Caco-2 (cell line): ENCODE measurements around the gene MORN1. TPM values are rescaled to one million over a fixed set of nuclear protein-coding genes. Genes with fewer than 3 reads are reported as not detected.

Experiments used
- BruUV-seq: library from RNA; stranded (reverse); fragments of 400-500 nt; replicated peaks from 2 replicates; lab custom pipeline; 2021; lab: Mats Ljungman, UMichigan
- CTCF ChIA-PET: fragments of 300-600 bp; sonication (Branson Sonifier 250); formaldehyde crosslinking; loops from one replicate; lab custom pipeline; 2022; ENCODE audit warnings: antibody characterized with exemption; lab: Charles Lee
- POLR2A ChIA-PET: fragments of 300-600 bp; sonication (Branson Sonifier 250); formaldehyde crosslinking; loops from one replicate; lab custom pipeline; 2022; ENCODE audit warnings: antibody characterized with exemption; lab: Charles Lee
- DNase-seq, 2 experiments: peaks; one replicate each; pipeline versions ENCODE4 v3.0.0 to v3.0.0-alpha.2; 2020 to 2022
- H3K27me3 ChIP-seq: replicated peaks from 2 replicates; pipeline ENCODE4 v1.6.0; 2011; ENCODE audit warnings: low read length; ENCODE audit not compliant: control insufficient read depth, insufficient read depth
- H3K36me3 ChIP-seq: 2 replicates; pipeline ENCODE4 v1.5.1; 2011; ENCODE audit warnings: low read length; ENCODE audit not compliant: control insufficient read depth, insufficient read depth
- H3K4me1 ChIP-seq: fragments of 250-450 bp; sonication (Bioruptor Pico); 2 replicates; pipeline ENCODE4 v1.5.1; 2020; ENCODE audit warnings: mild to moderate bottlenecking
- H3K4me3 ChIP-seq: 2 replicates; pipeline ENCODE4 v1.5.1; 2011; ENCODE audit warnings: low read depth, mild to moderate bottlenecking, control low read depth, low read length
- H3K9me3 ChIP-seq: fragments of 250-450 bp; sonication (Bioruptor Pico); 2 replicates; pipeline ENCODE4 v1.5.1; 2020; ENCODE audit warnings: mild to moderate bottlenecking, moderate library complexity
- H3K27ac Mint-ChIP-seq: one replicate; pipeline ENCODE4 v1.8.0; 2022; ENCODE audit warnings: mixed read lengths; ENCODE audit not compliant: unreplicated experiment
- H3K27me3 Mint-ChIP-seq: one replicate; pipeline ENCODE4 v1.8.0; 2022; ENCODE audit warnings: mixed read lengths; ENCODE audit not compliant: insufficient read depth, unreplicated experiment
- H3K36me3 Mint-ChIP-seq: one replicate; pipeline ENCODE4 v1.8.0; 2022; ENCODE audit warnings: mild to moderate bottlenecking, mixed read lengths; ENCODE audit not compliant: insufficient read depth, unreplicated experiment
- H3K4me1 Mint-ChIP-seq: one replicate; pipeline ENCODE4 v1.8.0; 2022; ENCODE audit warnings: low read depth, mixed read lengths; ENCODE audit not compliant: unreplicated experiment
- H3K4me3 Mint-ChIP-seq: one replicate; pipeline ENCODE4 v1.8.0; 2022; ENCODE audit warnings: mild to moderate bottlenecking, moderate library complexity, mixed read lengths; ENCODE audit not compliant: unreplicated experiment
- H3K9me3 Mint-ChIP-seq: one replicate; pipeline ENCODE4 v1.8.0; 2022; ENCODE audit warnings: mixed read lengths; ENCODE audit not compliant: unreplicated experiment
- CTCF ChIP-seq, 2 experiments: fragments of 200-600 bp in 1 of 2; IDR thresholded peaks; 1 replicate in 1 of 2; 2 replicates in 1 of 2; pipeline versions ENCODE4 v1.5.1 to v1.8.0; 2011 to 2022; ENCODE audit warnings: antibody characterized with exemption in 1 of 2, control low read depth in 1 of 2, inconsistent platforms in 1 of 2, low read depth in 1 of 2, low read length in 1 of 2, mild to moderate bottlenecking in 1 of 2, moderate library complexity in 1 of 2; ENCODE audit not compliant: insufficient read depth in 1 of 2, severe bottlenecking in 1 of 2, unreplicated experiment in 1 of 2
- intact Hi-C: fragments of 100-400 bp; cut with micrococcal nuclease; formaldehyde crosslinking; loops from one replicate; pipeline ENCODE4 v1.10.0; 2022; ENCODE audit not compliant: unreplicated experiment
- total RNA-seq: library from RNA; stranded (reverse); gene quantifications from 2 replicates; pipeline ENCODE4 v1.2.3, GENCODE V29; 2022

MORN1 gene
- total RNA-seq, 1 experiment from 2014 or later: 8.6 TPM

GRCh38 chr1:2360588-2361364, 30.6 kb downstream of the MORN1 start:
- Mint-ChIP-seq H3K27ac (no peak overlapping the region), H3K36me3 (no peaks in the 10 kb centered on the region), H3K27me3 (no peaks in the 10 kb centered on the region), H3K9me3 (peaks cover 20% of the 10 kb centered on the region), H3K4me3 (no peak overlapping the region), H3K4me1 (no peaks in the 10 kb centered on the region)
- H3K9me3 ChIP-seq: no peaks in the 10 kb centered on the region
- H3K4me1 ChIP-seq: no peaks in the 10 kb centered on the region
- no peak overlapping the region for H3K4me3 ChIP-seq
- no peak for DNase-seq
- no peaks in the 10 kb centered on the region for H3K27me3 ChIP-seq
- no peaks in the 10 kb centered on the region for H3K36me3 ChIP-seq
- TF ChIP-seq CTCF (IDR thresholded peaks at IDR 0.05; ENCODE audit: insufficient read depth in 1 of 2, low read depth in 1 of 2, low read length in 1 of 2, severe bottlenecking in 1 of 2, unreplicated experiment in 1 of 2): no peak
- no TSS peak for BruUV-seq
- intact Hi-C loops: no loop called here
- ChIA-PET CTCF (no interaction called here), POLR2A (no interaction called here)

DNA sequence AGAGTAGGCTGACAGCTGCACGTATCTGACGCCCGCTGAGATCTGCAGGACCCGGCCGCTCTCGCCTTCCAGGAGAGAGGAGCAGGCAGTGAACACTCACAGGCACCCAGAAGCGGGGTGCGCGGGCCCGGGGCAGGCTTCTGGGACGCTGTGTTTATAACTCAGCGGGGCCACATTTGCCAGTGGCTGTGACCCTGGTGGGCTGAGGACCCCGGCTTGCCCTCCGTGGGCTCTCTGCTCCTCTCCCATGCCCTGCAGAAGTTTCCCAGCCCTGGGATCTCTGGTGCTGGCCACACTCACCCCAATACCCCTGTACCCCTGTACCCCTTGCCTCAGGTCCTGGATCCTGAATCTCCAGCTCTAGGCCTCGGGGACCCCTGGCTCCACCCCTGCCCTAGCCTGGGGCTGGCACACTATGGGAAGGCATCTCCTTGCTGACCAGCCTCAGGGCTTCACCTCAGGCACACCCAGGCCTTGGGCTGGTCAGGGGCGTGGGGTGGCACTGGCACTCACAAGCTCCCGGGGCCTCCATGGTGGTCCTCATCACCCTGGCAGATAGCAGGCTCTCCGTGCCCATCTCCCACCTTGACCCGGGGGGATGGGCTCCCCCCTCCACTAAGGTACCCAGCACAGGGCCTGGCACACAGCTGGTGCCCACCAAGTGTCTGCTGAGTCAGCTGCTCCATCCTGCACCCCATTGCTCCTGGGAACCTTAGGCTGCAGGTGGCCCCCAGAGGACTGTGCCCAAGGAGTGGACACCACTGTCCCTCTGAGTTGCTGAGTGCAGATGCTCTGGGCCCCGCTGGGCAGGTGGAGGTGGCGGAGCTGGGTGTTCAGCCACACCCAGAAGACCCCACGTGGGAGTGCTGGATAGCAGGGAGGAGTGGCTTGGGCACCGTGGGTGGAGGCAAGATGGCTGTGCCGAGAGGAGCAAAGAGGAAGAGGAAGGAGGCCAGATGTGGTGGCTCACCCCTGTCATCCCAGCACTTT, 32.4 kb downstream of the MORN1 start:
- peaks cover 16% of the 10 kb centered on the region for H3K9me3 Mint-ChIP-seq
- Histone ChIP-seq H3K9me3 (no peaks in the 10 kb centered on the region), H3K27me3 (no peaks in the 10 kb centered on the region), H3K36me3 (no peaks in the 10 kb centered on the region), H3K4me3 (no peak overlapping the region), H3K4me1 (no peaks in the 10 kb centered on the region)
- CTCF ChIA-PET: no interaction called here
- no peak overlapping the region for H3K27ac Mint-ChIP-seq
- no peak overlapping the region for H3K4me3 Mint-ChIP-seq
- no TSS peak for BruUV-seq
- intact Hi-C loops: no loop called here
- H3K4me1 Mint-ChIP-seq: no peaks in the 10 kb centered on the region
- H3K27me3 Mint-ChIP-seq: no peaks in the 10 kb centered on the region
- POLR2A ChIA-PET: no interaction called here
- H3K36me3 Mint-ChIP-seq: no peaks in the 10 kb centered on the region
- no peak for TF ChIP-seq CTCF (IDR thresholded peaks at IDR 0.05; ENCODE audit: insufficient read depth in 1 of 2, low read depth in 1 of 2, low read length in 1 of 2, severe bottlenecking in 1 of 2, unreplicated experiment in 1 of 2)
- DNase-seq: no peak

GRCh38 chr1:2358072-2358471, 33.3 kb downstream of the MORN1 start:
- ChIA-PET POLR2A (no interaction called here), CTCF (no interaction called here)
- H3K4me1 Mint-ChIP-seq: no peaks in the 10 kb centered on the region
- intact Hi-C loops: no loop called here
- Histone ChIP-seq H3K4me1 (no peaks in the 10 kb centered on the region), H3K9me3 (no peaks in the 10 kb centered on the region), H3K4me3 (no peak overlapping the region), H3K36me3 (no peaks in the 10 kb centered on the region), H3K27me3 (no peaks in the 10 kb centered on the region)
- H3K4me3 Mint-ChIP-seq: no peak overlapping the region
- no peaks in the 10 kb centered on the region for H3K36me3 Mint-ChIP-seq
- no peak for TF ChIP-seq CTCF (IDR thresholded peaks at IDR 0.05; ENCODE audit: insufficient read depth in 1 of 2, low read depth in 1 of 2, low read length in 1 of 2, severe bottlenecking in 1 of 2, unreplicated experiment in 1 of 2)
- no peak overlapping the region for H3K27ac Mint-ChIP-seq
- no TSS peak for BruUV-seq
- no peak for DNase-seq
- H3K27me3 Mint-ChIP-seq: no peaks in the 10 kb centered on the region
- peaks cover 10% of the 10 kb centered on the region for H3K9me3 Mint-ChIP-seq
